C4-2B (cell line): Measurements from ENCODE around the gene SPATA6.

Source experiments
- ZFX ChIP-seq: fragments of 450-650 bp; IDR thresholded peaks from 2 replicates; pipeline ENCODE4 v1.6.1; 2017
- TF ChIP-seq, protein P1 (sequence below): fragments of 450-650 bp; conservative IDR thresholded peaks from 2 replicates; pipeline ENCODE4 v1.5.1; 2017; ENCODE audit warnings: mild to moderate bottlenecking

DNA sequence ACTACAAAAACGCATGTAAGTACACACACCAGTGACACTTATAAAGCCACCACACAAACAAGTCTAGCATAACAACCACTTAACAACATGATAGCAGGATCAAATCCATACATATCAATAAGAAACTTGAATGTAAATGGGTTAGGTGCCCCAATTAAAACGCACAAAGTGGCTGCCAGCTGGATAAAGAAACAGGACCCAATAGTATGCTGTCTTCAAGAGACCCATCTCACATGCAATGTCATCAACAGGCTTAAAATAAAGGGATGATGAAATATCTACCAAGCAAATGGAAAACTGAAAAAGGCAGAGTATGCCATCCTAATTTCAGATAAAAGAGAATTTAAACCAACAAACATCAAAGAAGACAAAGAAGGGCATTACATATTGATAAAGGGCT is 139.9 kb downstream of the SPATA6 start:
- TF ChIP-seq, protein P1, sequence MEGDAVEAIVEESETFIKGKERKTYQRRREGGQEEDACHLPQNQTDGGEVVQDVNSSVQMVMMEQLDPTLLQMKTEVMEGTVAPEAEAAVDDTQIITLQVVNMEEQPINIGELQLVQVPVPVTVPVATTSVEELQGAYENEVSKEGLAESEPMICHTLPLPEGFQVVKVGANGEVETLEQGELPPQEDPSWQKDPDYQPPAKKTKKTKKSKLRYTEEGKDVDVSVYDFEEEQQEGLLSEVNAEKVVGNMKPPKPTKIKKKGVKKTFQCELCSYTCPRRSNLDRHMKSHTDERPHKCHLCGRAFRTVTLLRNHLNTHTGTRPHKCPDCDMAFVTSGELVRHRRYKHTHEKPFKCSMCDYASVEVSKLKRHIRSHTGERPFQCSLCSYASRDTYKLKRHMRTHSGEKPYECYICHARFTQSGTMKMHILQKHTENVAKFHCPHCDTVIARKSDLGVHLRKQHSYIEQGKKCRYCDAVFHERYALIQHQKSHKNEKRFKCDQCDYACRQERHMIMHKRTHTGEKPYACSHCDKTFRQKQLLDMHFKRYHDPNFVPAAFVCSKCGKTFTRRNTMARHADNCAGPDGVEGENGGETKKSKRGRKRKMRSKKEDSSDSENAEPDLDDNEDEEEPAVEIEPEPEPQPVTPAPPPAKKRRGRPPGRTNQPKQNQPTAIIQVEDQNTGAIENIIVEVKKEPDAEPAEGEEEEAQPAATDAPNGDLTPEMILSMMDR = no peak
- no peak for TF ChIP-seq ZFX
